GM19438 (cell line): ENCODE results near the gene ALDH1A1.
"Not testable (repeated sequence)": the region's sequence is repeated elsewhere in the genome, so short reads cannot be mapped to it uniquely, and the experiment has no call there.

Experiments used
- ATAC-seq: cut with Tn5 transposase; IDR thresholded peaks from one replicate; pipeline ENCODE4 v1.9.1; 2021; ENCODE audit warnings: low read depth; ENCODE audit not compliant: unreplicated experiment

ALDH1A1 gene

GRCh38 chr9:72863456-72864094, 89.3 kb downstream of the ALDH1A1 start:
- ATAC-seq = no peak

- not testable (repeated sequence) for ATAC-seq
These were observed 90.1 kb downstream of the ALDH1A1 start for GRCh38 chr9:72862788-72863187.

GRCh38 chr9:72858089-72858912, 94.6 kb downstream of the ALDH1A1 start:
- ATAC-seq = no peak

GRCh38 chr9:72857624-72857996, 95.2 kb downstream of the ALDH1A1 start:
- no peak for ATAC-seq

GRCh38 chr9:72856972-72857623, 95.8 kb downstream of the ALDH1A1 start:
- ATAC-seq = no peak

- ATAC-seq = no peak
These were observed 96.8 kb downstream of the ALDH1A1 start for GRCh38 chr9:72855890-72856523.

GRCh38 chr9:72855321-72855720, 97.5 kb downstream of the ALDH1A1 start:
- ATAC-seq = no peak
